Coronary artery (tissue), 2 donors: ENCODE data around the gene C19orf81.

Experiments used
- DNase-seq: peaks from one replicate; pipeline ENCODE4 v3.0.0-alpha.2; 2017; ENCODE audit warnings: low spot score
- H3K27ac ChIP-seq, 2 donors: fragments of 200-600 bp; sonication (generic); one replicate each; pipeline ENCODE4 v1.5.1; 2016 to 2019
- H3K4me3 ChIP-seq: fragments of 200-600 bp; sonication (generic); 2 replicates; pipeline ENCODE4 v1.5.1; 2016; ENCODE audit warnings: mild to moderate bottlenecking, moderate library complexity
- TF ChIP-seq, protein P1 (sequence below): fragments of 200-600 bp; sonication (generic); IDR thresholded peaks from one replicate; pipeline ENCODE4 v1.5.1; 2019; ENCODE audit warnings: antibody characterized with exemption

The C19orf81 gene

DNA sequence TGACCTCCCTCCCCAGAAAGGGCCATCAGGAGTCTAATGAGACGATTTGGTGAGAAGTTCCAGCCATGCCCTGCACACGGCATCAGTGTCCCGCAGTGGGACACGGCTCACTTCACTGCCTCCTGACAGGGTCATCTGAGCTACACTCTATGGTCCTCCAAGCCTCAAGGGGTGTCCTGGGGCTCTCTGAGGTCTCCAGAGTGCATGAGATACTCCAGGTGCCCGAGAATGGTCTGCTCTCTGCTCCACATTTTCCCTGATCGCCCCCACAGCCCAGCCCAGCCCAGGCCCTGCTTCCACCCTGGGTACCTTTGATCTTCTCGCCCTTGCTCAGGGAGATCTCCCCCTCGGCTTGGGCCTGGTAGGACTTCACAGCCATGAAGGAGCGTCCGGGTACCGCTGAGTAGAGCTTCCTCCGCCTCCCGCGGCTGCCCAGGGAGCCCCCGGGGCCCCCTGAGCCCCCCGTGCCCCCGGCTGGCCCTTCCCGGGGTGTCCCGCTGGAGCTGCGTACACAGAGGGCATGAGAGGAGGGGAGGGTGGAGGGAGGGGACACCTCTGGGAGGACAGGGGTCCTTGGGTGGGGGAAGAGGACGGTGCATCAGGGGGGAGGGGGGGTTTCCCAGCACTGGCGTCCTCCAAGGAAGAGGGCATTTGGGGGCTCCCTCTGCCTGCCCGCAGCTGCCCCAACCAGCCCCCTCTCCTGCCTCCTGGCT lies 53.1 kb downstream of the C19orf81 start:
- H3K27ac ChIP-seq: no peak overlapping the region
- no peak for DNase-seq
- no peak overlapping the region for H3K4me3 ChIP-seq
- TF ChIP-seq, protein P1, sequence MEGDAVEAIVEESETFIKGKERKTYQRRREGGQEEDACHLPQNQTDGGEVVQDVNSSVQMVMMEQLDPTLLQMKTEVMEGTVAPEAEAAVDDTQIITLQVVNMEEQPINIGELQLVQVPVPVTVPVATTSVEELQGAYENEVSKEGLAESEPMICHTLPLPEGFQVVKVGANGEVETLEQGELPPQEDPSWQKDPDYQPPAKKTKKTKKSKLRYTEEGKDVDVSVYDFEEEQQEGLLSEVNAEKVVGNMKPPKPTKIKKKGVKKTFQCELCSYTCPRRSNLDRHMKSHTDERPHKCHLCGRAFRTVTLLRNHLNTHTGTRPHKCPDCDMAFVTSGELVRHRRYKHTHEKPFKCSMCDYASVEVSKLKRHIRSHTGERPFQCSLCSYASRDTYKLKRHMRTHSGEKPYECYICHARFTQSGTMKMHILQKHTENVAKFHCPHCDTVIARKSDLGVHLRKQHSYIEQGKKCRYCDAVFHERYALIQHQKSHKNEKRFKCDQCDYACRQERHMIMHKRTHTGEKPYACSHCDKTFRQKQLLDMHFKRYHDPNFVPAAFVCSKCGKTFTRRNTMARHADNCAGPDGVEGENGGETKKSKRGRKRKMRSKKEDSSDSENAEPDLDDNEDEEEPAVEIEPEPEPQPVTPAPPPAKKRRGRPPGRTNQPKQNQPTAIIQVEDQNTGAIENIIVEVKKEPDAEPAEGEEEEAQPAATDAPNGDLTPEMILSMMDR: no peak

DNA sequence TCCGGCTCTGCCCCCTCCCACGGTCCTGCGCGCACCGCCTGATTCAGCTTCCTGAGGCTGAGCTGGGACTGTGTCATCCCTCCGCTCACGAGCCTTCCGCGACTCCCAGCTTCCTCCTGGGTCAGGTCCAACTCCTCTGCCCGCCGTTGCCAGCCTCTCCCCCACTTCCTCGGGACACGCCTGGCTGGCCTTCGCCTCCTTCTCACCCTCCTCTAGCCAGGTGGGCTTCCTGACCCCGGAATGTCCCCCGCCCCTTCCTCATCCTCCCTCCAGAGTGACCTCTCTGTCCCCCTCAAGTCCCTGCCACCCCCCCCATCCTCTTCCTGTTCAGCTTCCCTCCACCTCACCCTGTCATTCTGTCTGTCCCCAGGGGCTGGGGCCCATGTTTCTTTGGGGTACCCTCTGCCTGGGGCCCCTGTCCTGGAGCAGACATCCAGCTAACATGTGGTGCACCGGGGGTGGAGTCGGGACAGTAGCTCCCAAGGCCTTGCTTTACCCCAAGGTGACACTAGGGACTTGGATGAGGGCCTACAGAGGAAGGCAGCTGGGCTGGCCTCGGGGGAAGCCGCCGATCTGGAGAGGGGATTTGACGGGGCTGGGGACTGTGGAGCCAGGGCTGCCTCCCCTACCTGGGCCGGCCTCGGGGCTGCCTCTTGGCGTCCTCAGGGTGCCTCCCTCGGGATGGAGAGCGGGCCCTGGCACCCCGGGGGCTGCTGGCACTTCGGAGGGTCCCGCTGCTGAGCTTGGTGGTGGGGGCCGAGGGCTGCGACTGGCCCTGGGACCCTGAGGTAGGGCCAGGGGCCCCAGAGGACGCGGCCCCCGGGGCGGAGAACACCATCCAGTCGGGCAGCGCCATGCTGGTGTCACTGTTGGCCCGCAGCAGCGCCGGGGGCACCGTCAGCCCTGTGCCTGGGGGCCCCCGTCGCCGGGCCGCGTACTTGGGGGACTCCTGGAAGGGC lies 53.9 kb downstream of the C19orf81 start:
- TF ChIP-seq, protein P1: no peak

DNA sequence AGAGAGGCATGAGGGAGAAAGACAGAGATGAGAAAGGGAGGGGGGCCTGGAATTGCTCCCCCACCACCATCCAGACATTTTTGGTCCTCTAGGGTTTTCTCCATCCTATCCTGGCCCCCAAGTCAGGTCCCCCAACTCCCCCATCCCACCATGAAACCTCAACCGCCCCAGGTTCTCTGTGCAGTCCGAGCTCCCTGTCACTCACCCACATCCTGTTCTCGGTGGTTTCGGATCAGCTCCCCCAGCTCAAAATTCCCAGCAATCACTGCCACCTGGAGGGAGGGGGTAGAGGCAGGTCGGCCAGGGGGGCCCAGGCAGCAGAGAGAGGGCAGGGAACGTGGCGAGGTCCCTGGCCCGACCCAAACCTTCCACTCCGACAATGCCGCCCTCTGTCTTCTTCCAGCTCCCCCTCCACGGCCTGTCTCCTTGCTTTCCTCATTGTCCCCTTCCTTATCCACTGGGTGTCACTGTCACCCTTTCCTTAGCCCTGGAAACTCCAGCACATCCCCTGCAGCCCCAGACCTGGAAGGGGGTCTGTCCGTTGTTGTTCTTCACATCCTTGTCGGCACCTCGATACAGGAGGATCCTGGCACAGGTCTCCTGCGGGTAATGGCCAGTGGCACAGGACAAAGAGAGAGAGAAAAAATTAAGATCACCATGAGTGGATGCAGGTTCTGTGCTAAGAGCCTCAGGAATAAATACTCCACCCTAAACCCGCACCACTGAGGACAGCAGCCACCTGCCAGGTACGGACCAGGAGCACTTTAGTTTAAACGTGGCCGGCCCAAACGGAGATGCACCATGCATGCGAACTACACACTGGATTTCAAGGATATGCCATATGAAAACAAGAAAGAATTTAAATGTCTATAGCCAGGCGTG lies 54.9 kb downstream of the C19orf81 start:
- TF ChIP-seq, protein P1: no peak
- DNase-seq: no peak
- no peak overlapping the region for H3K27ac ChIP-seq
- H3K4me3 ChIP-seq: no peak overlapping the region

More for the DNA sequence above, 53.9 kb downstream of the C19orf81 start:
- no peak overlapping the region for H3K27ac ChIP-seq
- H3K4me3 ChIP-seq: no peak overlapping the region
- DNase-seq: no peak

DNA sequence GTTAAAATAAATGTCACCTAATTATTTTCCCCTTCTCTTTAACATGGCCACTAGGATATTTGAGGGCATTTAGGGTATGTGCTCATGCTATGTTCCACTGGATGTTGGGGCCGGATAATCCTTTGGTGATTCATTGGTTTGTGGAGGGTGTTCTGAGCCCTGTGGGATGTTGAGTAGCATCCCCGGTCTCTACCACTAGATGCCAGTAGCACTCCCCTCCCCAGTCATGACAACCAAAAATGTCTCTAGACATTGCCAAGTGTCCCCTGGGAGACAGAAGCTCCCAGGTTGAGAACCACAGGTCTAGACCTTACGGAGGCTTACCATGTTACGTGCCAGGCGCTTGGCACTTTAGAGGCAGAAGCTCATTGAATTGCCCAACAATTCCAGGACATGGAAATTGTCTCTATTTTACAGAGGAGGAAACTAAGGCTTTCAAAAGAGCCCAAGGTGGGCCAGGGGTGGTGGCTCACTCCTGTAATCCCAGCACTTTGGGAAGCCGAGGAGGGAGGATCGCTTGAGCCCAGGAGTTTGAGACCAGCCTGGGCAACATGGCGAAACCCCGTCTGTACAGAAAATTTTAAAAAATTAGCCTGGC lies 56.3 kb downstream of the C19orf81 start:
- no peak overlapping the region for H3K4me3 ChIP-seq
- TF ChIP-seq, protein P1: no peak
- DNase-seq: no peak
- no peak overlapping the region for H3K27ac ChIP-seq

DNA sequence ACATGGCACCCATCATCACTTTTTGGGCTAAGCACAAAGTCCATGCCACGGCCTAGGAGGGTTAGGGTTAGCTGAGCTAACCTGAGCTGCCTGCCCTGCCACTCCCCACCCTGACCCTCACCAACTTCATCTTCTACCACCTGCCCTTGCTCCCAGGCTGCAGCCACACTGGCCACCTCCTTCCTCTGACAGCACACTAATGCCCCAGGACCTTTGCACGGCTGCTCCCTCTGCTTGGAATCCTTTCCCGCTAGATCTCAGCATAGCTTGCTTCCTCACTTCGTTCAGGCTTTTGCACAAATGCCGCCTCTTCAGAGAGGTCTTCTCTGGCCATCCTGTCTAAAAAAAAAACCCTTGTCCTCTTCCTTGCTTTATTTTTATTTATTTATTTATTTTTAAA lies 57.1 kb downstream of the C19orf81 start:
- Histone ChIP-seq H3K4me3 (no peak overlapping the region), H3K27ac (no peak overlapping the region)
- TF ChIP-seq, protein P1: no peak
- DNase-seq: no peak

DNA sequence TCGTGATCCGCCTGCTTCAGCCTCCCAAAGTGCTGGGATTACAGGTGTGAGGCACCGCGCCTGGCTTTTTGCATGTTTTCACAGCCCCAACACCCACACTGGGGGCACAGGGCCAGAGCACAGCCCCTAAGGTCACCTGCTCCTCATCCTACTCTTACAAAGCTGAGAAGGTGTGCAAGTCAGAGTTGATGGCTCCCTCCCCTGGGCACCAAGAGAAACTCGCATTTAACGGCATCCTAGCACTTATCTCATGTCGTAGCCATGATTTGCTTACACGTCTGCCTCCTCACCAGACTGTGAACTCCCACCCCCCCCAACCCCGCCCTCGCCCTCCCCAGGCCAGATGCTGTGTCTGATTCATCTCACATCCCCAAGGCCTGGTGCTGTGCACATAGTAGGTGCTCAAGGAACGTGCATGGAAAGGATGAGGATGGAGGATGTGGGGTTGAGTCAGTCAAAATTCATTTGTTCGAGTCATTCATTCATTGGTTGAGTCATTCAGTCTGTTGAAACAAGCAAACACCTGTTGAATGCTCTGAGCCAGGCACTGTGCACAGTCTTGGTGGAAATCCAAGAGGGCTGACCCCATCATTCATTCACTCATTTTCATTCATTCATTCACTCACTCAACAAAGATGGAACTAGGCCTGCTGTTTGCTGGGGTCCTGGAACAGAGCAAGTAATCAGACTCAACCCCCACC lies 59.1 kb downstream of the C19orf81 start:
- Histone ChIP-seq H3K4me3 (no peak overlapping the region), H3K27ac (no peak overlapping the region)
- DNase-seq: no peak
- TF ChIP-seq, protein P1: no peak
